ENCODE data around the gene CACNA1D. TPM values are rescaled to one million over a fixed set of nuclear protein-coding genes. Genes with fewer than 3 reads are reported as not detected.

Gene CACNA1D
- total RNA-seq, 4 donors from 2014 or later = 5.7 to 38.2 (median 20.0) TPM

- TF ChIP-seq POLR2A (IDR thresholded peaks at IDR 0.05) = no peak
- TF ChIP-seq EP300 (IDR thresholded peaks at IDR 0.05) = no peak
- TF ChIP-seq, protein P1, sequence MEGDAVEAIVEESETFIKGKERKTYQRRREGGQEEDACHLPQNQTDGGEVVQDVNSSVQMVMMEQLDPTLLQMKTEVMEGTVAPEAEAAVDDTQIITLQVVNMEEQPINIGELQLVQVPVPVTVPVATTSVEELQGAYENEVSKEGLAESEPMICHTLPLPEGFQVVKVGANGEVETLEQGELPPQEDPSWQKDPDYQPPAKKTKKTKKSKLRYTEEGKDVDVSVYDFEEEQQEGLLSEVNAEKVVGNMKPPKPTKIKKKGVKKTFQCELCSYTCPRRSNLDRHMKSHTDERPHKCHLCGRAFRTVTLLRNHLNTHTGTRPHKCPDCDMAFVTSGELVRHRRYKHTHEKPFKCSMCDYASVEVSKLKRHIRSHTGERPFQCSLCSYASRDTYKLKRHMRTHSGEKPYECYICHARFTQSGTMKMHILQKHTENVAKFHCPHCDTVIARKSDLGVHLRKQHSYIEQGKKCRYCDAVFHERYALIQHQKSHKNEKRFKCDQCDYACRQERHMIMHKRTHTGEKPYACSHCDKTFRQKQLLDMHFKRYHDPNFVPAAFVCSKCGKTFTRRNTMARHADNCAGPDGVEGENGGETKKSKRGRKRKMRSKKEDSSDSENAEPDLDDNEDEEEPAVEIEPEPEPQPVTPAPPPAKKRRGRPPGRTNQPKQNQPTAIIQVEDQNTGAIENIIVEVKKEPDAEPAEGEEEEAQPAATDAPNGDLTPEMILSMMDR (IDR thresholded peaks at IDR 0.05) = no peak
- no peak overlapping the region for H3K4me3 ChIP-seq
- WGBS, 2 donors = 85 to 90% methylated on average over 14 of the region's 14 CpGs
- H3K27me3 ChIP-seq = no peaks in the 10 kb centered on the region
- DNase-seq (ENCODE audit: low spot score in 2 of 2) = no peak
- peaks cover 0 to 15% (median 0%) of the 10 kb centered on the region in 3 donors for H3K36me3 ChIP-seq
- H3K9me3 ChIP-seq = no peaks in the 10 kb centered on the region
- no peaks in the 10 kb centered on the region for H3K4me1 ChIP-seq
- no peak overlapping the region for H3K27ac ChIP-seq
These were observed 209.4 kb downstream of the CACNA1D start for GRCh38 chr3:53703630-53704362.

DNA sequence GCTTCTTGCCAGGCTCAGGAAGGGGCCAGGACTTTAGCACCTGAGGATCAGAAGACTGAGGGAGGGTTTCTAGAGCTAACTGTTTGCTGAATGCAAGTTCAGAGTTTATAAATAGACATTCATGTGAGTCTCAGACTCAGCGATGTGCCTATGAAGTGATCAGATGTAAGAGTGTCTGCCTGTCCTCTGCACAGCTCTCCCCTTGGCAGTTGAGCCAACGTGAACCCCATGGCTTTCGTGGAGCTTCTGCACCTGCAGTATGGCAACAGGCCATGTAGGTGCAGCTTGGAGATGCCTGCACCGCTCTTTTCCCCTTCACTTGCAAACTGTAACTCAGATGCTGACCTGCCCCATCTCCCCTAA, 209.9 kb downstream of the CACNA1D start:
- no peak for DNase-seq (ENCODE audit: low spot score in 2 of 2)

DNA sequence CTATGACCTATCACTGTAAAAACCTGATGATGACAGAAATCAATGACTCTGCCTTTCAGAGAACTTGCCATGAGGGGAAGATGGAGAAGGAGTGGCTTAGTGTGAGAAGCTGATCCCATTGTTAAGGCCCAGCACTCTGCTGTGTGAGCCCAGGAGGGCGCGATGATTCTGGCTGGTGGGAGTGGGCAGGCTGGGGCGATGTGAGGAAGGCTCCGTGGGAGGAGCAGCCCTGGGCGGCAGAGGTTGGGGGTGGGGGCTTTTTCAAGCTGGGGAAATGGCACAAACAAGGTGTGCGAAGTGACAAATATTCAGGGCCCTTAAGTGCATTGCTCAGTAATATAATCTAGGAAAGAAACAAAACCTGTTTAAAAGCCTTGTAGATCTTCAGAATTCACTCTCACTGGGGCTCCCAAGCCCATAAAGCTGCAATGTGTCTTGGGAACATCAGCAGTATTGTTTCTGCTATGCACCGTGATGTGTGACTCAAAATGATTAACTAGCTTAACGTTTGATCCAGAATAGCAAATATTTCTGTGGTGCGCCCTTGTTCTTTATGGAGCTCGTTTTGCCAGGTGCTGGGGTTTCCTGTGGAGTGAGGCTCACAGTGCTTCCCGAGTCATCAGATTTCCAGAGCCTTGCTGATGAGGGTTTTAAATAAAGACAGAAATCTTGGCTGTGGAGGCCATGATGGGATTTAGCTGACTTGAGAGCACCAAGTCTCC, 210.8 kb downstream of the CACNA1D start:
- Histone ChIP-seq H3K27me3 (no peaks in the 10 kb centered on the region), H3K36me3 (peaks cover 0 to 15% (median 0%) of the 10 kb centered on the region in 3 donors), H3K27ac (no peak overlapping the region), H3K4me1 (peaks cover 0 to 5% (median 0%) of the 10 kb centered on the region in 4 donors), H3K4me3 (no peak overlapping the region), H3K9me3 (no peaks in the 10 kb centered on the region)
- 60 to 65% methylated on average over 11 of the region's 11 CpGs for WGBS, 2 donors
- DNase-seq (ENCODE audit: low spot score in 2 of 2) = no peak
- TF ChIP-seq EP300 (IDR thresholded peaks at IDR 0.05) = no peak
- TF ChIP-seq, protein P1 (IDR thresholded peaks at IDR 0.05) = no peak
- TF ChIP-seq POLR2A (IDR thresholded peaks at IDR 0.05) = no peak

More for the DNA sequence above, 209.9 kb downstream of the CACNA1D start:
- no peaks in the 10 kb centered on the region for H3K4me1 ChIP-seq
- TF ChIP-seq EP300 (IDR thresholded peaks at IDR 0.05) = no peak
- TF ChIP-seq, protein P1 (IDR thresholded peaks at IDR 0.05) = no peak
- TF ChIP-seq POLR2A (IDR thresholded peaks at IDR 0.05) = no peak
- no peaks in the 10 kb centered on the region for H3K9me3 ChIP-seq
- H3K36me3 ChIP-seq = peaks cover 0 to 15% (median 0%) of the 10 kb centered on the region in 3 donors
- WGBS, 2 donors = 82 to 85% methylated on average over 4 of the region's 4 CpGs
- H3K27me3 ChIP-seq = no peaks in the 10 kb centered on the region
- H3K4me3 ChIP-seq = no peak overlapping the region
- no peak overlapping the region for H3K27ac ChIP-seq

DNA sequence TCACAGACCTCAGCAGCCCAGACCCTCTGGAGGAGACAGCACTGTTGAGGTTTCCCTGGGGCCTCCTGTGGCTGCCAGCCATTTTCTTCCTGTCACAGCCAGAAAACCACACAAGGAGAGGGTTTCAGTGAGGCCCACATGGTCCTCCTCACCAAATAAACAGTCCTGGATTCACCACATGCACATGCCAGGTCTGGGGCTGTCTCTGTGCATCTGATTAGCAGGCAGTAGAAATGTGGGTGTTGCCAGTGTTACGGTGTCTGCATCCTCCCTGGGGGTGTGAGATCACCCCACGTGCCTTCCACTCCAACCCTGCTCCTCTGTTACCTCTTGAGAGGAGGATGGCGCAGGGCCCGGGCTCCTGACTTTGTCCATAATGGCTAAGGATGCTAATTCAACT, 211.4 kb downstream of the CACNA1D start:
- DNase-seq (ENCODE audit: low spot score in 2 of 2) = no peak
- Histone ChIP-seq H3K27me3 (no peaks in the 10 kb centered on the region), H3K4me1 (peaks cover 0 to 9% (median 0%) of the 10 kb centered on the region in 4 donors), H3K4me3 (no peak overlapping the region), H3K36me3 (peaks cover 0 to 15% (median 0%) of the 10 kb centered on the region in 3 donors), H3K27ac (no peak overlapping the region), H3K9me3 (no peaks in the 10 kb centered on the region)
- no peak for TF ChIP-seq EP300 (IDR thresholded peaks at IDR 0.05)
- no peak for TF ChIP-seq POLR2A (IDR thresholded peaks at IDR 0.05)
- TF ChIP-seq, protein P1 (IDR thresholded peaks at IDR 0.05) = no peak
- WGBS, 2 donors = 79 to 83% methylated on average over 4 of the region's 4 CpGs

- TF ChIP-seq, protein P1 (IDR thresholded peaks at IDR 0.05) = no peak
- no peak for TF ChIP-seq EP300 (IDR thresholded peaks at IDR 0.05)
- TF ChIP-seq POLR2A (IDR thresholded peaks at IDR 0.05) = no peak
- no peak for DNase-seq (ENCODE audit: low spot score in 2 of 2)
- Histone ChIP-seq H3K36me3 (peaks cover 0 to 10% (median 0%) of the 10 kb centered on the region in 3 donors), H3K27me3 (no peaks in the 10 kb centered on the region), H3K27ac (no peak overlapping the region), H3K9me3 (no peaks in the 10 kb centered on the region), H3K4me1 (peaks cover 0 to 9% (median 0%) of the 10 kb centered on the region in 4 donors), H3K4me3 (no peak overlapping the region)
These were observed 212.8 kb downstream of the CACNA1D start for GRCh38 chr3:53707222-53707621.
